Liver (tissue), 3 donors: ENCODE measurements around the gene CEACAM18.

Experiments used
- EGR1 ChIP-seq, 2 donors: IDR thresholded peaks; 2 replicates each; pipeline ENCODE4 v1.6.1; 2016 to 2018; ENCODE audit warnings: antibody characterized with exemption in 2 of 2, low read depth in 2 of 2
- JUND ChIP-seq, 2 donors: IDR thresholded peaks; 2 replicates each; pipeline ENCODE4 v1.6.1; 2016; ENCODE audit warnings: antibody characterized with exemption in 2 of 2
- RAD21 ChIP-seq, 2 donors: IDR thresholded peaks; 2 replicates each; pipeline ENCODE4 v1.6.1; 2016; ENCODE audit warnings: antibody characterized with exemption in 2 of 2, mild to moderate bottlenecking in 2 of 2
- YY1 ChIP-seq: IDR thresholded peaks from 2 replicates; pipeline ENCODE4 v1.6.1; 2016; ENCODE audit warnings: antibody characterized with exemption, mild to moderate bottlenecking
- TF ChIP-seq, protein P1 (sequence below): fragments of 150-350 bp; IDR thresholded peaks from 2 replicates; pipeline ENCODE4 v1.5.1; 2017; ENCODE audit warnings: improper control_type of control experiment, low read depth, low read length; ENCODE audit not compliant: missing input control
- TF ChIP-seq, protein P2 (sequence below): IDR thresholded peaks from 2 replicates; pipeline ENCODE4 v1.6.1; 2016; ENCODE audit warnings: antibody characterized with exemption
- TF ChIP-seq, protein P3 (sequence below): IDR thresholded peaks from 2 replicates; pipeline ENCODE4 v1.6.1; 2016; ENCODE audit warnings: antibody characterized with exemption
- TF ChIP-seq, protein P4 (sequence below): IDR thresholded peaks from 2 replicates; pipeline ENCODE4 v1.6.1; 2016; ENCODE audit warnings: antibody characterized with exemption
- donor health status: healthy.
- donor health status: healthy.

DNA sequence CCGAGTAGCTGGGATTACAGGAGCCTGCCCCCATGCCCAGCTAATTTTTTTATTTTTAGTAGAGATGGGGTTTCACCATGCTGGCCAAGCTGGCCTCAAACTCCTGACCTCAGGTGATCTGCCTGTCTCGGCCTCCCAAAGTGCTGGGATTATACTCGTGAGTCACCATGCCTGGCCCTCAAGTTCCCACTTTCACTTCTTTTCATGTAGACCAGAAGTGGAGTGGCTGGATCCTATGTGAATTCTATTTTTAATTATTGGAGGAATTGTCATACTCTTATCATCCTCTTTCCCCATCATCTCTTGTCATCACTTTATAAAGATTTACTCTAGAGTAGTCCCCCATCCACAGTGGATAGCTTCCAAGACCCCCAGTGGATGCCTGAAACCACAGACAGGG, 48.1 kb upstream of the CEACAM18 start:
- TF ChIP-seq, protein P1, sequence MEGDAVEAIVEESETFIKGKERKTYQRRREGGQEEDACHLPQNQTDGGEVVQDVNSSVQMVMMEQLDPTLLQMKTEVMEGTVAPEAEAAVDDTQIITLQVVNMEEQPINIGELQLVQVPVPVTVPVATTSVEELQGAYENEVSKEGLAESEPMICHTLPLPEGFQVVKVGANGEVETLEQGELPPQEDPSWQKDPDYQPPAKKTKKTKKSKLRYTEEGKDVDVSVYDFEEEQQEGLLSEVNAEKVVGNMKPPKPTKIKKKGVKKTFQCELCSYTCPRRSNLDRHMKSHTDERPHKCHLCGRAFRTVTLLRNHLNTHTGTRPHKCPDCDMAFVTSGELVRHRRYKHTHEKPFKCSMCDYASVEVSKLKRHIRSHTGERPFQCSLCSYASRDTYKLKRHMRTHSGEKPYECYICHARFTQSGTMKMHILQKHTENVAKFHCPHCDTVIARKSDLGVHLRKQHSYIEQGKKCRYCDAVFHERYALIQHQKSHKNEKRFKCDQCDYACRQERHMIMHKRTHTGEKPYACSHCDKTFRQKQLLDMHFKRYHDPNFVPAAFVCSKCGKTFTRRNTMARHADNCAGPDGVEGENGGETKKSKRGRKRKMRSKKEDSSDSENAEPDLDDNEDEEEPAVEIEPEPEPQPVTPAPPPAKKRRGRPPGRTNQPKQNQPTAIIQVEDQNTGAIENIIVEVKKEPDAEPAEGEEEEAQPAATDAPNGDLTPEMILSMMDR: no peak
- TF ChIP-seq RAD21 (IDR thresholded peaks at IDR 0.05): no peak
- TF ChIP-seq YY1: no peak
- TF ChIP-seq, protein P2, sequence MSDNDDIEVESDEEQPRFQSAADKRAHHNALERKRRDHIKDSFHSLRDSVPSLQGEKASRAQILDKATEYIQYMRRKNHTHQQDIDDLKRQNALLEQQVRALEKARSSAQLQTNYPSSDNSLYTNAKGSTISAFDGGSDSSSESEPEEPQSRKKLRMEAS: no peak
- TF ChIP-seq, protein P3, sequence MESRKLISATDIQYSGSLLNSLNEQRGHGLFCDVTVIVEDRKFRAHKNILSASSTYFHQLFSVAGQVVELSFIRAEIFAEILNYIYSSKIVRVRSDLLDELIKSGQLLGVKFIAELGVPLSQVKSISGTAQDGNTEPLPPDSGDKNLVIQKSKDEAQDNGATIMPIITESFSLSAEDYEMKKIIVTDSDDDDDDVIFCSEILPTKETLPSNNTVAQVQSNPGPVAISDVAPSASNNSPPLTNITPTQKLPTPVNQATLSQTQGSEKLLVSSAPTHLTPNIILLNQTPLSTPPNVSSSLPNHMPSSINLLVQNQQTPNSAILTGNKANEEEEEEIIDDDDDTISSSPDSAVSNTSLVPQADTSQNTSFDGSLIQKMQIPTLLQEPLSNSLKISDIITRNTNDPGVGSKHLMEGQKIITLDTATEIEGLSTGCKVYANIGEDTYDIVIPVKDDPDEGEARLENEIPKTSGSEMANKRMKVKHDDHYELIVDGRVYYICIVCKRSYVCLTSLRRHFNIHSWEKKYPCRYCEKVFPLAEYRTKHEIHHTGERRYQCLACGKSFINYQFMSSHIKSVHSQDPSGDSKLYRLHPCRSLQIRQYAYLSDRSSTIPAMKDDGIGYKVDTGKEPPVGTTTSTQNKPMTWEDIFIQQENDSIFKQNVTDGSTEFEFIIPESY: no peak
- TF ChIP-seq EGR1 (IDR thresholded peaks at IDR 0.05; ENCODE audit: low read depth in 2 of 2): no peak
- TF ChIP-seq JUND (IDR thresholded peaks at IDR 0.05): no peak
- TF ChIP-seq, protein P4, sequence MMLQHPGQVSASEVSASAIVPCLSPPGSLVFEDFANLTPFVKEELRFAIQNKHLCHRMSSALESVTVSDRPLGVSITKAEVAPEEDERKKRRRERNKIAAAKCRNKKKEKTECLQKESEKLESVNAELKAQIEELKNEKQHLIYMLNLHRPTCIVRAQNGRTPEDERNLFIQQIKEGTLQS: no peak
